HepG2 (cell line): ENCODE results near the gene STAT1. TPM values are rescaled to one million over a fixed set of nuclear protein-coding genes. Genes with fewer than 3 reads are reported as not detected.

ENCODE experiments used
- ATAC-seq: fragments of 200-7000 bp; cut with Tn5 transposase; 3 replicates; pipeline ENCODE4 v1.9.1; 2020; ENCODE audit warnings: mild to moderate bottlenecking, moderate library complexity
- BruUV-seq: library from RNA; stranded (reverse); fragments of 400-500 nt; replicated peaks from 2 replicates; lab custom pipeline; 2021; lab: Mats Ljungman, UMichigan
- CTCF ChIA-PET: fragments of 300-600 bp; formaldehyde crosslinking; extraction: SDS; loops from one replicate; lab custom pipeline; 2021; ENCODE audit warnings: low total read pairs, inconsistent platforms, low intra/inter-chr PET ratio; lab: Yijun Ruan, JAX
- POLR2A ChIA-PET: fragments of 350-600 bp; sonication (Branson Sonifier 250); formaldehyde crosslinking; loops from one replicate; lab custom pipeline; 2020; ENCODE audit warnings: antibody characterized with exemption, inconsistent platforms; lab: Yijun Ruan, JAX
- DNase-seq: peaks from one replicate; pipeline ENCODE4 v3.0.0-alpha.2; 2015; ENCODE audit warnings: low spot score
- FAIRE-seq: peaks from 3 replicates; lab custom pipeline; 2011; peaks lifted over from hg19 to GRCh38; lab: Jason Lieb, UNC
- H2AFZ ChIP-seq: one replicate; pipeline ENCODE4 v1.6.1; 2011; ENCODE audit warnings: low read length, inconsistent platforms
- H3K27ac ChIP-seq: fragments of 300-600 bp; 3 replicates; pipeline ENCODE4 v1.8.0; 2011; ENCODE audit warnings: mixed run types, mild to moderate bottlenecking, mixed read lengths, low read length, inconsistent platforms; ENCODE audit not compliant: insufficient read depth; ENCODE audit errors: extremely low read length
- H3K27me3 ChIP-seq, 2 experiments: fragments of 200-600 bp in 1 of 2; 2 replicates in 1 of 2; 3 replicates in 1 of 2; pipeline versions ENCODE4 v1.6.0 to v1.8.0; 2011; ENCODE audit warnings: low read length in 2 of 2, mild to moderate bottlenecking in 2 of 2, moderate library complexity in 2 of 2, inconsistent platforms in 1 of 2; ENCODE audit not compliant: insufficient read depth in 2 of 2, control insufficient read depth in 1 of 2
- H3K36me3 ChIP-seq, 2 experiments: fragments of 200-600 bp in 1 of 2; replicated peaks in 1 of 2; 2 replicates in 1 of 2; 3 replicates in 1 of 2; pipeline versions ENCODE4 v1.5.1 to v1.8.0; 2011; ENCODE audit warnings: low read length in 2 of 2, inconsistent platforms in 1 of 2; ENCODE audit not compliant: insufficient read depth in 2 of 2, control insufficient read depth in 1 of 2
- H3K4me1 ChIP-seq: 2 replicates; pipeline ENCODE4 v1.5.1; 2012; ENCODE audit warnings: low read length, inconsistent platforms; ENCODE audit not compliant: insufficient read depth
- H3K4me2 ChIP-seq: 2 replicates; pipeline ENCODE4 v1.6.0; 2011; ENCODE audit warnings: low read depth, low read length, inconsistent platforms
- H3K4me3 ChIP-seq, 3 experiments: fragments of 200-600 bp in 1 of 3; sonication (generic), shearing (Covaris generic) in 1 of 3; replicated peaks in 1 of 3; 2 replicates each; pipeline ENCODE4 v1.5.1; 2011 to 2016; ENCODE audit warnings: low read length in 3 of 3, inconsistent platforms in 2 of 3, low read depth in 2 of 3, mild to moderate bottlenecking in 2 of 3, control low read depth in 1 of 3, mixed read lengths in 1 of 3; ENCODE audit not compliant: insufficient read depth in 1 of 3
- H3K79me2 ChIP-seq: one replicate; pipeline ENCODE4 v1.6.1; 2011; ENCODE audit warnings: low read length, inconsistent platforms; ENCODE audit not compliant: insufficient read depth
- H3K9ac ChIP-seq: 2 replicates; pipeline ENCODE4 v1.6.0; 2011; ENCODE audit warnings: mild to moderate bottlenecking, low read depth, low read length, inconsistent platforms; ENCODE audit not compliant: insufficient read depth
- H3K9me3 ChIP-seq: 2 replicates; pipeline ENCODE4 v1.5.1; 2012; ENCODE audit warnings: mild to moderate bottlenecking, low read length
- H4K20me1 ChIP-seq: 2 replicates; pipeline ENCODE4 v1.6.0; 2011; ENCODE audit warnings: inconsistent platforms, mild to moderate bottlenecking, low read length, moderate library complexity; ENCODE audit not compliant: insufficient read depth
- CBFB ChIP-seq: sonication (generic); formaldehyde crosslinking; IDR thresholded peaks from 2 replicates; pipeline ENCODE4 v1.4.0; 2020; ENCODE audit warnings: missing genetic modification reagents
- CCDC6 ChIP-seq: sonication (generic); formaldehyde crosslinking; IDR thresholded peaks from 2 replicates; pipeline ENCODE4 v1.8.1; 2022; ENCODE audit warnings: mild to moderate bottlenecking, missing genetic modification reagents, moderate library complexity
- CEBPB ChIP-seq: IDR thresholded peaks from 2 replicates; pipeline ENCODE4 v1.6.1; 2011; ENCODE audit warnings: low read depth, low read length, improper control_type of control experiment, borderline replicate concordance
- FOXO1 ChIP-seq: sonication (generic); formaldehyde crosslinking; IDR thresholded peaks from 2 replicates; pipeline ENCODE4 v1.4.0; 2020; ENCODE audit warnings: missing genetic modification reagents
- GATAD1 ChIP-seq: IDR thresholded peaks from 2 replicates; pipeline ENCODE4 v1.6.1; 2016; ENCODE audit warnings: missing genetic modification reagents, missing compliant biosample characterization
- GFI1 ChIP-seq: sonication (generic); formaldehyde crosslinking; IDR thresholded peaks from 2 replicates; pipeline ENCODE4 v1.5.0; 2020; ENCODE audit warnings: missing genetic modification reagents, mild to moderate bottlenecking, borderline replicate concordance
- TARDBP ChIP-seq: sonication (generic); formaldehyde crosslinking; IDR thresholded peaks from 2 replicates; pipeline ENCODE4 v1.8.0; 2022; ENCODE audit warnings: mild to moderate bottlenecking, missing genetic modification reagents
- THRA ChIP-seq: sonication (generic); formaldehyde crosslinking; IDR thresholded peaks from 2 replicates; pipeline ENCODE4 v1.4.0; 2020; ENCODE audit warnings: missing genetic modification reagents, borderline replicate concordance
- TIGD3 ChIP-seq: sonication (generic); formaldehyde crosslinking; IDR thresholded peaks from 2 replicates; pipeline ENCODE4 v1.5.1; 2020; ENCODE audit warnings: mild to moderate bottlenecking, missing genetic modification reagents, borderline replicate concordance
- ZNF639 ChIP-seq: conservative IDR thresholded peaks from 2 replicates; pipeline ENCODE4 v1.6.1; 2018; ENCODE audit warnings: missing genetic modification reagents
- ZSCAN20 ChIP-seq: sonication (generic); formaldehyde crosslinking; IDR thresholded peaks from 2 replicates; pipeline ENCODE4 v1.4.0; 2020; ENCODE audit warnings: missing genetic modification reagents, mild to moderate bottlenecking, borderline replicate concordance
- WGBS: methylation state at CpG from one replicate; pipeline ENCODE4 v1.1.6; 2017; ENCODE audit warnings: low lambda C conversion rate; 5-methylcytosine and 5-hydroxymethylcytosine counted together
- in situ Hi-C: cut with HindIII; loops from 2 replicates; pipeline ENCODE4 v1.10.0; 2017; ENCODE audit warnings: low pct_unique_long_range_greater_than_20kb; ENCODE audit not compliant: extremely low pct_ligation_motif_present
- intact Hi-C: fragments of 100-400 bp; cut with micrococcal nuclease; formaldehyde crosslinking; loops from one replicate; pipeline ENCODE4 v1.10.0; 2022; ENCODE audit not compliant: unreplicated experiment
- polyA plus RNA-seq, 8 experiments: library from polyadenylated mRNA; depleted of rRNA in 3 of 8; stranded (reverse) in 7 of 8; unstranded in 1 of 8; fragments of >200 nt; fragmentation: Illumina TruSeq in 4 of 8; extraction: Trizol in 4 of 8; gene quantifications; 2 replicates each; pipeline versions ENCODE4 v1.2.1 to v1.2.3, GENCODE V29; 2011 to 2016; ENCODE audit warnings: low read depth in 4 of 8, missing spikeins in 1 of 8, mixed read lengths in 1 of 8; ENCODE audit not compliant: insufficient read depth in 1 of 8
- total RNA-seq, 5 experiments: library from RNA; depleted of rRNA; stranded (reverse); fragments of >200 nt; fragmentation: Illumina TruSeq; extraction: Trizol; gene quantifications; 2 replicates each; pipeline ENCODE4 v1.2.3, GENCODE V29; 2016; ENCODE audit warnings: low read depth in 1 of 5
- TF ChIP-seq, protein P1 (sequence below): sonication (generic); formaldehyde crosslinking; IDR thresholded peaks from 2 replicates; pipeline ENCODE4 v1.4.0; 2020; ENCODE audit warnings: missing genetic modification reagents

The STAT1 gene
- total and polyA plus RNA-seq, 2 of the 13 experiments (the other 11 are each of a cell fraction or from before 2014, with no cell fraction given) = 21.8 to 59.6 TPM

DNA sequence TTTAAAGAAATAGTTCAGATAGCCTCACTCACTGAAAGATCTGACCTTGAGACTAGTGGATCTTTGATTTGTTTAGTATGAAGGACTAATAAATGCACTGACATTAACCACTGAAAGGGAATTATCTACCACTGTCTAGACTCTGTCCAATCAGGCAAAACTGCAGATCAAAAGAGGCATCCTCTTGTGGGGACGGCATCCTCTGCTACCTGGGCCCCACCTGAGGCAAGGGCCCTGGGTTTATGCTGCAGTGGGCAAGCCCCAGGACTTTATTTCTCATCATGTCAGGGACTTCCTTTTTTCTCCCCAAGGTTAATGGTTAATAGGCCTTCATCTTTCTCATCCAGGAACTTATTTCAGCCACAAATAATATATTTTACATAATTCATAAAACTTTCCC, 32.2 kb downstream of the STAT1 start:
- H3K36me3 ChIP-seq = peaks cover 42 to 93% of the 10 kb centered on the region in 2 experiments
- H3K27me3 ChIP-seq = no peaks in the 10 kb centered on the region
- no peaks in the 10 kb centered on the region for H3K9me3 ChIP-seq
- ChIA-PET POLR2A (no interaction called here), CTCF (no interaction called here)
- no peak overlapping the region for H3K4me3 ChIP-seq
- no peak overlapping the region for H3K4me2 ChIP-seq
- in situ Hi-C loops (no loop called here), intact Hi-C loops (loop anchor here (10.0 kb wide), 1 partner anchor 377 kb away; no protein-coding TSS in a partner anchor)
- no TSS peak for BruUV-seq
- FAIRE-seq (no peak), DNase-seq (no peak), ATAC-seq (no peak)
- no peak overlapping the region for H3K9ac ChIP-seq
- no peak overlapping the region for H3K27ac ChIP-seq
- no peaks in the 10 kb centered on the region for H4K20me1 ChIP-seq
- no peaks in the 10 kb centered on the region for H3K79me2 ChIP-seq
- WGBS = 100% methylated on average over 1 of the region's 1 CpG
- H3K4me1 ChIP-seq = no peaks in the 10 kb centered on the region
- H2AFZ ChIP-seq = no peak overlapping the region
- TF ChIP-seq CBFB (CRISPR knock-in tag) = no peak
- TF ChIP-seq, all 625 proteins: peak for 0

DNA sequence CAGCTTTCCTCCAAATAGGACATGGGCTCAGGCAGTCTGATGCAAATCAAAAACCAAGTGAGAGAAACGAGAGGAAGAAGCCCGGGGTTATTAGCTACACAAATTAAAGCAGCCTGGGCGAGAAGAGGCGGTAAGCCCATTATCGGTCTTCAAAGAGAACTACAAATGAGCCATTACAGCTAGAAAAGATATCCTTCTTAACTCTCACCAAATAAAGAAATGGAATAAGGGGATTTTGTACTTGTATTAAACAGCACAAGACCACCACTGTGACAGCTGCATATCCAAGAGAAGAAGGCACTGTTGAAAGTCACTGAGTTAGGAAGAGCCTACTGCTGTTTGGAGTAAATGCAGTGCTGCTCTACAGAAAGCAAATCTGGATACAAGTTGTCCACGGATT, 32.6 kb downstream of the STAT1 start:
- in situ Hi-C loops = no loop called here
- no peak for FAIRE-seq
- Histone ChIP-seq H3K4me2 (no peak overlapping the region), H2AFZ (no peak overlapping the region), H3K9ac (no peak overlapping the region), H3K27me3 (no peaks in the 10 kb centered on the region), H3K27ac (no peak overlapping the region), H3K4me1 (no peaks in the 10 kb centered on the region), H3K79me2 (no peaks in the 10 kb centered on the region), H3K36me3 (peaks cover 41 to 93% of the 10 kb centered on the region in 2 experiments), H3K4me3 (no peak overlapping the region), H4K20me1 (no peaks in the 10 kb centered on the region), H3K9me3 (no peaks in the 10 kb centered on the region)
- intact Hi-C loops = loop anchor here (10.0 kb wide), 1 partner anchor 377 kb away; no protein-coding TSS in a partner anchor
- ATAC-seq = no peak
- WGBS = 95% methylated on average over 6 of the region's 6 CpGs
- BruUV-seq = TSS peak; percentile 2
- DNase-seq = no peak
- ChIA-PET POLR2A (no interaction called here), CTCF (no interaction called here)
- TF ChIP-seq TARDBP (CRISPR knock-in tag) = no peak
- TF ChIP-seq ZSCAN20 (CRISPR knock-in tag) = no peak
- TF ChIP-seq THRA (CRISPR knock-in tag) = no peak
- no peak for TF ChIP-seq ZNF639 (CRISPR knock-in tag)
- TF ChIP-seq GATAD1 (CRISPR knock-in tag) = no peak
- TF ChIP-seq TIGD3 = no peak
- no peak for TF ChIP-seq CCDC6 (CRISPR knock-in tag)
- TF ChIP-seq GFI1 (CRISPR knock-in tag) = no peak
- TF ChIP-seq, protein P1, sequence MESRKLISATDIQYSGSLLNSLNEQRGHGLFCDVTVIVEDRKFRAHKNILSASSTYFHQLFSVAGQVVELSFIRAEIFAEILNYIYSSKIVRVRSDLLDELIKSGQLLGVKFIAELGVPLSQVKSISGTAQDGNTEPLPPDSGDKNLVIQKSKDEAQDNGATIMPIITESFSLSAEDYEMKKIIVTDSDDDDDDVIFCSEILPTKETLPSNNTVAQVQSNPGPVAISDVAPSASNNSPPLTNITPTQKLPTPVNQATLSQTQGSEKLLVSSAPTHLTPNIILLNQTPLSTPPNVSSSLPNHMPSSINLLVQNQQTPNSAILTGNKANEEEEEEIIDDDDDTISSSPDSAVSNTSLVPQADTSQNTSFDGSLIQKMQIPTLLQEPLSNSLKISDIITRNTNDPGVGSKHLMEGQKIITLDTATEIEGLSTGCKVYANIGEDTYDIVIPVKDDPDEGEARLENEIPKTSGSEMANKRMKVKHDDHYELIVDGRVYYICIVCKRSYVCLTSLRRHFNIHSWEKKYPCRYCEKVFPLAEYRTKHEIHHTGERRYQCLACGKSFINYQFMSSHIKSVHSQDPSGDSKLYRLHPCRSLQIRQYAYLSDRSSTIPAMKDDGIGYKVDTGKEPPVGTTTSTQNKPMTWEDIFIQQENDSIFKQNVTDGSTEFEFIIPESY = no peak
- no peak for TF ChIP-seq FOXO1 (CRISPR knock-in tag)
- TF ChIP-seq CEBPB = no peak
